ENCODE data around the gene SH3TC2. TPM values are rescaled to one million over a fixed set of nuclear protein-coding genes. Genes with fewer than 3 reads are reported as not detected.

Gene SH3TC2
- total RNA-seq, 1 experiment from 2014 or later = 32.0 TPM

DNA sequence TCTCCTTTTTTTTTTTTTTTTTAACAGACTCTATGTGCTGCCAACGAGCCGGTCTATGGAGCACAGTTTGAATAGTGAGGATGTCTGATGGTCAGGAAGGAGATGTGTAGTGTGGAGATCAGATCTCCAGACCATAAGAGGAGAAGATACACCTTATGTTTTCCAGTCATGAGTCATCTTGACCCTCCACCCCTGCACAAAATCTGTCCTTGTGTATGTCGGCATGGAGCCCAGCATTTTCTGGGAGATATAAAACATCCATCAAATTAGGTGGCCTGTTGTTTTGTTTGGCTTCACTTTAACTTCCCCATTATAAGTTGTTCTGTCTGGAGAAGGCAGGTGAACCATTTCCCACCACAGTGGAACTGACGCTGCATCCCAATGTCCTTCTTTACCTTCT lies 19.2 kb downstream of the SH3TC2 start:
- H3K9ac ChIP-seq (ENCODE audit: low read length) = no peak overlapping the region
- no peaks in the 10 kb centered on the region for H3K9me3 ChIP-seq (ENCODE audit: low read length)
- no peak overlapping the region for H3K4me3 ChIP-seq (ENCODE audit: low read length)
- peaks cover 16% of the 10 kb centered on the region; the same call in 1 of the 2 replicates for H3K36me3 ChIP-seq (ENCODE audit: low read depth, low read length)
- H3K4me1 ChIP-seq (ENCODE audit: insufficient read depth, low read length) = peaks cover 8% of the 10 kb centered on the region; the same call in 1 of the 2 replicates
- no peak overlapping the region for H2AFZ ChIP-seq (ENCODE audit: low read length)
- H3K9me2 ChIP-seq (replicated peaks; ENCODE audit: low read length) = no peaks in the 10 kb centered on the region
- ATAC-seq = no peak
- ChIA-PET POLR2A (ENCODE audit: unreplicated experiment) (interaction anchor here (0.6 kb wide), 1 partner anchor 284 kb away, joined by 6 read pairs; no protein-coding TSS in a partner anchor), CTCF (no interaction called here)
- no peaks in the 10 kb centered on the region for H3F3A ChIP-seq (ENCODE audit: low read length, unreplicated experiment)
- H3K27ac ChIP-seq (ENCODE audit: low read length) = no peak overlapping the region
- TF ChIP-seq EZH2 (IDR thresholded peaks at IDR 0.05; ENCODE audit: low read length, unreplicated experiment) (no peak), EZH2phosphoT487 (IDR thresholded peaks at IDR 0.05; ENCODE audit: borderline replicate concordance, low read length) (no peak)
- TF ChIP-seq, protein P1, sequence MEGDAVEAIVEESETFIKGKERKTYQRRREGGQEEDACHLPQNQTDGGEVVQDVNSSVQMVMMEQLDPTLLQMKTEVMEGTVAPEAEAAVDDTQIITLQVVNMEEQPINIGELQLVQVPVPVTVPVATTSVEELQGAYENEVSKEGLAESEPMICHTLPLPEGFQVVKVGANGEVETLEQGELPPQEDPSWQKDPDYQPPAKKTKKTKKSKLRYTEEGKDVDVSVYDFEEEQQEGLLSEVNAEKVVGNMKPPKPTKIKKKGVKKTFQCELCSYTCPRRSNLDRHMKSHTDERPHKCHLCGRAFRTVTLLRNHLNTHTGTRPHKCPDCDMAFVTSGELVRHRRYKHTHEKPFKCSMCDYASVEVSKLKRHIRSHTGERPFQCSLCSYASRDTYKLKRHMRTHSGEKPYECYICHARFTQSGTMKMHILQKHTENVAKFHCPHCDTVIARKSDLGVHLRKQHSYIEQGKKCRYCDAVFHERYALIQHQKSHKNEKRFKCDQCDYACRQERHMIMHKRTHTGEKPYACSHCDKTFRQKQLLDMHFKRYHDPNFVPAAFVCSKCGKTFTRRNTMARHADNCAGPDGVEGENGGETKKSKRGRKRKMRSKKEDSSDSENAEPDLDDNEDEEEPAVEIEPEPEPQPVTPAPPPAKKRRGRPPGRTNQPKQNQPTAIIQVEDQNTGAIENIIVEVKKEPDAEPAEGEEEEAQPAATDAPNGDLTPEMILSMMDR (conservative IDR thresholded peaks at IDR 0.05; ENCODE audit: low read depth, low read length) = no peak
- DNase-seq = no peak
- no peak overlapping the region for H3K4me2 ChIP-seq (ENCODE audit: low read length)
- no peaks in the 10 kb centered on the region for H3K27me3 ChIP-seq (ENCODE audit: low read length)
- no peaks in the 10 kb centered on the region for H3K79me2 ChIP-seq (ENCODE audit: low read length)
- intact Hi-C loops (cut with micrococcal nuclease) = no loop called here
- H4K20me1 ChIP-seq (ENCODE audit: low read length) = no peaks in the 10 kb centered on the region
- BruUV-seq (replicated peaks) = no TSS peak

DNA sequence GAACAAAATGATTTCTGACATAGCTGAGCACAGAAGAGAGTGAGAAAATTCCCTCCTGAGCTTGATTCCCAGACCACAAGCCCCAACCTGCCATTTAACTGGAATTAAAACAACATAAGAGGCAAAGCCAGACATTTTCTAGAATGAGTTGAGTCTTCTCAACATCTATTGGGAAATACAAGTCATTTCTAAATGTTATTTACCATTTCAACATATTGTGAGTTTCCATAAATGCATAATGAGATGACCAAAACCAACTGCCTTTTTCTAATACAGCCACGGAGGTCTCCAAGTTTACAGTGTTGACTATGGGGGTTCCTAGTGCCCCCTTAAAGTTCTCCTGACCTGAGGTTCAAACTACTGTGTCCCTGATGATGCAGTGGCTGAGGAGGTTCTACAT lies 20.0 kb downstream of the SH3TC2 start:
- Histone ChIP-seq H3K4me3 (ENCODE audit: low read length) (no peak overlapping the region), H3K36me3 (ENCODE audit: low read depth, low read length) (peaks cover 21% of the 10 kb centered on the region; the same call in 1 of the 2 replicates), H3K9ac (ENCODE audit: low read length) (no peak overlapping the region), H3K27ac (ENCODE audit: low read length) (no peak overlapping the region), H3K27me3 (ENCODE audit: low read length) (no peaks in the 10 kb centered on the region), H2AFZ (ENCODE audit: low read length) (no peak overlapping the region), H3K4me1 (ENCODE audit: insufficient read depth, low read length) (peaks cover 14% of the 10 kb centered on the region), H3K79me2 (ENCODE audit: low read length) (no peaks in the 10 kb centered on the region), H3K4me2 (ENCODE audit: low read length) (no peak overlapping the region), H3F3A (ENCODE audit: low read length, unreplicated experiment) (no peaks in the 10 kb centered on the region), H3K9me2 (replicated peaks; ENCODE audit: low read length) (no peaks in the 10 kb centered on the region), H3K9me3 (ENCODE audit: low read length) (no peaks in the 10 kb centered on the region), H4K20me1 (ENCODE audit: low read length) (no peaks in the 10 kb centered on the region)
- POLR2A ChIA-PET (ENCODE audit: unreplicated experiment) = interaction anchor here (0.6 kb wide), 1 partner anchor 284 kb away, joined by 6 read pairs; no protein-coding TSS in a partner anchor
- BruUV-seq (replicated peaks) = no TSS peak
- intact Hi-C loops (cut with micrococcal nuclease) = no loop called here
- DNase-seq (no peak), ATAC-seq (no peak)
- TF ChIP-seq, protein P1 (conservative IDR thresholded peaks at IDR 0.05; ENCODE audit: low read depth, low read length) = no peak
- TF ChIP-seq EZH2phosphoT487 (IDR thresholded peaks at IDR 0.05; ENCODE audit: borderline replicate concordance, low read length) = no peak
- no peak for TF ChIP-seq EZH2 (IDR thresholded peaks at IDR 0.05; ENCODE audit: low read length, unreplicated experiment)
- CTCF ChIA-PET = no interaction called here

DNA sequence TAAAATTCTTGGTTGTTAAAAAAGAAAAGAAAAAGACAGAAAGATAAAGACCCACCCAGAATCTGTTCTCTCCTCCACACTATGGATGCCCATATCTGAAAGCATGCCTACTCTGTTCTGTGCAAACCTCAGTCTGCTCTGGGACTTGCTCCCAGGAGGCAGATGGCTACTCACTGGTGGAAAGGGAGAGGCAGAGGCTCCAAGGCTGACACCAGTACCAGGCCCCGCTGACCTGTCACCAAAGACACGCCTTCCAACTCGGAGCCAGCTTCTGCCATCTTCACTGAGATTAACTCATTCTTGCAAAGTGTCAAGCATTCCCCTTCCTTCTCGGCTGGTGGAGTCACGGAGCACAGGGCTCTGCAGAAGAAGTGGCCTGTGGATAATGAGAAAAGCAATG lies 21.6 kb downstream of the SH3TC2 start:
- no TSS peak for BruUV-seq (replicated peaks)
- Histone ChIP-seq H3K4me1 (ENCODE audit: insufficient read depth, low read length) (peaks cover 29% of the 10 kb centered on the region), H3K36me3 (ENCODE audit: low read depth, low read length) (peaks cover 30% of the 10 kb centered on the region; the same call in 1 of the 2 replicates), H3K27ac (ENCODE audit: low read length) (no peak overlapping the region), H2AFZ (ENCODE audit: low read length) (no peak overlapping the region), H4K20me1 (ENCODE audit: low read length) (no peaks in the 10 kb centered on the region), H3F3A (ENCODE audit: low read length, unreplicated experiment) (no peaks in the 10 kb centered on the region), H3K9me3 (ENCODE audit: low read length) (no peaks in the 10 kb centered on the region), H3K4me2 (ENCODE audit: low read length) (no peak overlapping the region), H3K27me3 (ENCODE audit: low read length) (no peaks in the 10 kb centered on the region), H3K79me2 (ENCODE audit: low read length) (no peaks in the 10 kb centered on the region), H3K4me3 (ENCODE audit: low read length) (no peak overlapping the region), H3K9ac (ENCODE audit: low read length) (no peak overlapping the region), H3K9me2 (replicated peaks; ENCODE audit: low read length) (no peaks in the 10 kb centered on the region)
- intact Hi-C loops (cut with micrococcal nuclease) = no loop called here
- TF ChIP-seq EZH2 (IDR thresholded peaks at IDR 0.05; ENCODE audit: low read length, unreplicated experiment) (no peak), EZH2phosphoT487 (IDR thresholded peaks at IDR 0.05; ENCODE audit: borderline replicate concordance, low read length) (no peak)
- TF ChIP-seq, protein P1 (conservative IDR thresholded peaks at IDR 0.05; ENCODE audit: low read depth, low read length) = no peak
- no peak for ATAC-seq
- ChIA-PET CTCF (no interaction called here), POLR2A (ENCODE audit: unreplicated experiment) (no interaction called here)
- no peak for DNase-seq
